Stomach (tissue), 4 donors: ENCODE data around the gene DIS3L2.

Experiments used
- CTCF ChIP-seq, 7 experiments: fragments of 450-650 bp in 4 of 7; fragments of 200-600 bp in 3 of 7; sonication (generic) in 3 of 7; IDR thresholded peaks; one replicate each; pipeline ENCODE4 v1.5.1; 2016 to 2019; ENCODE audit warnings: antibody characterized with exemption in 7 of 7, control low read depth in 2 of 7, mild to moderate bottlenecking in 1 of 7
- EP300 ChIP-seq: sonication (generic); formaldehyde crosslinking; IDR thresholded peaks from one replicate; pipeline ENCODE4 v1.6.1; 2017; ENCODE audit warnings: antibody characterized with exemption
- POLR2A ChIP-seq, 4 donors: fragments of 450-650 bp; IDR thresholded peaks; one replicate each; pipeline ENCODE4 v1.6.1; 2016; ENCODE audit warnings: antibody characterized with exemption in 4 of 4, control low read depth in 2 of 4, mild to moderate bottlenecking in 1 of 4, moderate library complexity in 1 of 4
- POLR2AphosphoS5 ChIP-seq, 3 donors: sonication (generic); formaldehyde crosslinking; IDR thresholded peaks; one replicate each; pipeline ENCODE4 v1.6.1; 2016; ENCODE audit warnings: antibody characterized with exemption in 3 of 3

- TF ChIP-seq POLR2A (IDR thresholded peaks at IDR 0.05) (no peak), CTCF (IDR thresholded peaks at IDR 0.05) (no peak), POLR2AphosphoS5 (IDR thresholded peaks at IDR 0.05) (no peak), EP300 (no peak)
These were observed 61.9 kb downstream of the DIS3L2 start for GRCh38 chr2:232023426-232023825.
